HEK293 (cell line): ENCODE results near the gene C21orf91.

Experiments
- ATF2 ChIP-seq: fragments of 450-650 bp; formaldehyde crosslinking; IDR thresholded peaks from 2 replicates; pipeline ENCODE4 v1.5.1; 2016; ENCODE audit warnings: missing biosample characterization, missing genetic modification characterization, low read depth
- ELK4 ChIP-seq: IDR thresholded peaks from 2 replicates; pipeline ENCODE4 v1.6.1; 2011; ENCODE audit warnings: mild to moderate bottlenecking, low read depth, low read length, borderline replicate concordance
- GFI1B ChIP-seq: fragments of 450-650 bp; formaldehyde crosslinking; IDR thresholded peaks from 2 replicates; pipeline ENCODE4 v1.5.1; 2016; ENCODE audit warnings: missing biosample characterization, missing genetic modification characterization
- KLF8 ChIP-seq: fragments of 450-650 bp; formaldehyde crosslinking; IDR thresholded peaks from 2 replicates; pipeline ENCODE4 v1.5.1; 2016; ENCODE audit warnings: missing biosample characterization, missing genetic modification characterization
- PRDM10 ChIP-seq: fragments of 450-650 bp; formaldehyde crosslinking; IDR thresholded peaks from 2 replicates; pipeline ENCODE4 v1.5.1; 2016; ENCODE audit warnings: missing biosample characterization, missing genetic modification characterization
- PRDM2 ChIP-seq: fragments of 450-650 bp; formaldehyde crosslinking; IDR thresholded peaks from 2 replicates; pipeline ENCODE4 v1.5.1; 2016; ENCODE audit warnings: missing biosample characterization, missing genetic modification characterization, borderline replicate concordance
- RBAK ChIP-seq: fragments of 450-650 bp; formaldehyde crosslinking; IDR thresholded peaks from 2 replicates; pipeline ENCODE4 v1.5.1; 2016; ENCODE audit warnings: missing biosample characterization, missing genetic modification characterization
- TSHZ1 ChIP-seq: fragments of 450-650 bp; formaldehyde crosslinking; IDR thresholded peaks from 2 replicates; pipeline ENCODE4 v1.5.1; 2016; ENCODE audit warnings: missing biosample characterization, missing genetic modification characterization, borderline replicate concordance
- ZFHX2 ChIP-seq: fragments of 450-650 bp; formaldehyde crosslinking; conservative IDR thresholded peaks from 2 replicates; pipeline ENCODE4 v1.5.1; 2016; ENCODE audit warnings: missing biosample characterization, missing genetic modification characterization
- ZFP69B ChIP-seq: fragments of 450-650 bp; formaldehyde crosslinking; IDR thresholded peaks from 2 replicates; pipeline ENCODE4 v1.5.1; 2016; ENCODE audit warnings: missing biosample characterization, missing genetic modification characterization
- ZNF133 ChIP-seq: fragments of 450-650 bp; formaldehyde crosslinking; IDR thresholded peaks from 2 replicates; pipeline ENCODE4 v1.5.1; 2016; ENCODE audit warnings: missing biosample characterization, missing genetic modification characterization
- ZNF248 ChIP-seq: fragments of 450-650 bp; formaldehyde crosslinking; IDR thresholded peaks from 2 replicates; pipeline ENCODE4 v1.5.1; 2017; ENCODE audit warnings: missing biosample characterization, missing genetic modification characterization
- ZNF341 ChIP-seq: fragments of 450-650 bp; formaldehyde crosslinking; IDR thresholded peaks from 2 replicates; pipeline ENCODE4; 2016; ENCODE audit warnings: low read depth, missing biosample characterization, missing genetic modification characterization
- ZNF473 ChIP-seq: fragments of 450-650 bp; formaldehyde crosslinking; IDR thresholded peaks from 2 replicates; pipeline ENCODE4 v1.5.1; 2017; ENCODE audit warnings: missing biosample characterization, missing genetic modification characterization
- ZNF48 ChIP-seq: fragments of 450-650 bp; formaldehyde crosslinking; IDR thresholded peaks from 2 replicates; pipeline ENCODE4 v1.5.1; 2016; ENCODE audit warnings: missing biosample characterization, missing genetic modification characterization
- ZNF548 ChIP-seq: fragments of 450-650 bp; formaldehyde crosslinking; IDR thresholded peaks from 2 replicates; pipeline ENCODE4 v1.5.1; 2016; ENCODE audit warnings: missing biosample characterization, missing genetic modification characterization
- ZNF561 ChIP-seq: fragments of 450-650 bp; IDR thresholded peaks from 2 replicates; pipeline ENCODE4 v1.5.1; 2018; ENCODE audit warnings: missing biosample characterization, missing genetic modification characterization, borderline replicate concordance
- ZNF610 ChIP-seq: fragments of 450-650 bp; formaldehyde crosslinking; IDR thresholded peaks from 2 replicates; pipeline ENCODE4 v1.5.1; 2016; ENCODE audit warnings: missing biosample characterization, missing genetic modification characterization, borderline replicate concordance
- ZNF660 ChIP-seq: fragments of 450-650 bp; IDR thresholded peaks from 2 replicates; pipeline ENCODE4 v1.5.1; 2018; ENCODE audit warnings: missing biosample characterization, mild to moderate bottlenecking, missing genetic modification characterization
- ZNF704 ChIP-seq: fragments of 450-650 bp; formaldehyde crosslinking; IDR thresholded peaks from 2 replicates; pipeline ENCODE4 v1.5.1; 2016; ENCODE audit warnings: missing biosample characterization, missing genetic modification characterization
- ZNF76 ChIP-seq: fragments of 450-650 bp; formaldehyde crosslinking; IDR thresholded peaks from 2 replicates; pipeline ENCODE4; 2016; ENCODE audit warnings: low read depth, missing biosample characterization, missing genetic modification characterization, borderline replicate concordance

C21orf91 gene

GRCh38 chr21:17819114-17819876 lies at the start of gene C21orf91 (continued):
- TF ChIP-seq ZNF704, result no peak
- TF ChIP-seq KLF8 (tag by site-specific recombination), result peak; percentile 72; the same call in 1 of the 2 replicates
- no peak for TF ChIP-seq PRDM2 (tag by site-specific recombination)
- TF ChIP-seq ZNF76, result peak; percentile 45; the same call in 1 of the 2 replicates
- TF ChIP-seq ELK4, result peak; percentile 55; the same call in 1 of the 2 replicates
- no peak for TF ChIP-seq ZNF610
- TF ChIP-seq ZNF561, result no peak
- TF ChIP-seq ZFP69B (tag by site-specific recombination), result no peak
- TF ChIP-seq ZNF660 (tag by site-specific recombination), result 0 out of 2 replicates have a peak, but pooled peaks have one; percentile 61
- TF ChIP-seq TSHZ1 (tag by site-specific recombination), result no peak
- TF ChIP-seq RBAK (tag by site-specific recombination), result no peak
- TF ChIP-seq ZNF473 (tag by site-specific recombination), result no peak
- TF ChIP-seq PRDM10, result peak; percentile 99
- TF ChIP-seq ATF2 (tag by site-specific recombination), result no peak
- TF ChIP-seq ZNF133 (tag by site-specific recombination), result no peak
- no peak for TF ChIP-seq ZNF548 (tag by site-specific recombination)
- peak; percentile 96 for TF ChIP-seq ZFHX2 (tag by site-specific recombination)
- no peak for TF ChIP-seq GFI1B (tag by site-specific recombination)
- no peak for TF ChIP-seq ZNF248 (tag by site-specific recombination)
- TF ChIP-seq ZNF48 (tag by site-specific recombination), result no peak
- peak; percentile 47; the same call in 1 of the 2 replicates for TF ChIP-seq ZNF341 (tag by site-specific recombination)
